NB4 (cell line): ENCODE measurements around the gene EDIL3.

Experiments used
- DNase-seq: peaks from one replicate; pipeline ENCODE4 v3.0.0; 2010; ENCODE audit warnings: low read depth
- H3K4me3 ChIP-seq: one replicate; pipeline ENCODE4 v1.5.1; 2011; ENCODE audit warnings: mild to moderate bottlenecking, low read depth, low read length, moderate library complexity
- MYC ChIP-seq: IDR thresholded peaks from 2 replicates; pipeline ENCODE4 v1.6.1; 2011; ENCODE audit warnings: low read depth, low read length
- POLR2A ChIP-seq: IDR thresholded peaks from 2 replicates; pipeline ENCODE4 v1.6.1; 2011; ENCODE audit warnings: mild to moderate bottlenecking; ENCODE audit not compliant: insufficient read length; ENCODE audit errors: extremely low read depth
- TF ChIP-seq, protein P1 (sequence below): IDR thresholded peaks from one replicate; pipeline ENCODE4 v1.5.1; 2012; ENCODE audit warnings: low read depth, low read length
- TF ChIP-seq, protein P2 (sequence below): IDR thresholded peaks from 2 replicates; pipeline ENCODE4 v1.6.1; 2011; ENCODE audit warnings: low read depth, low read length

EDIL3 gene

DNA sequence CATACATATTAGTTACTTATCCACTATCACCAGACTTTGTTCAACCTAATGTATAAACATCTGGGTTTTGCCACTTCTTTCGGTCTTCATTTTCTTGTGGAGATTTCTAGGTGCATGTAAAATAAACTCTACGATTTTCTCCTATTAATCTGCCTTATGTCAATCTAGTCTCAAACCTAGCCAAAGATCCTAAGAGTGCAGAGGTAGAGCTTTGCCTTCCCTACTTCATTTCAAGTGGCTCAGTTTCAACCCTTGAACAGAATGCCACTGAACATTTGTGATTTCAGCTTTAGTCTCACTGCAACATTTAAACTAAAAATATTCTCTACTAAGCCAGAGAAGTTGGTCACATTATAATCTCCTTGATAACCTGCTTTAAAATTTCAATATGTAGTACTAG is 94.0 kb downstream of the EDIL3 start:
- H3K4me3 ChIP-seq = no peak overlapping the region
- no peak for DNase-seq
- TF ChIP-seq, protein P1, sequence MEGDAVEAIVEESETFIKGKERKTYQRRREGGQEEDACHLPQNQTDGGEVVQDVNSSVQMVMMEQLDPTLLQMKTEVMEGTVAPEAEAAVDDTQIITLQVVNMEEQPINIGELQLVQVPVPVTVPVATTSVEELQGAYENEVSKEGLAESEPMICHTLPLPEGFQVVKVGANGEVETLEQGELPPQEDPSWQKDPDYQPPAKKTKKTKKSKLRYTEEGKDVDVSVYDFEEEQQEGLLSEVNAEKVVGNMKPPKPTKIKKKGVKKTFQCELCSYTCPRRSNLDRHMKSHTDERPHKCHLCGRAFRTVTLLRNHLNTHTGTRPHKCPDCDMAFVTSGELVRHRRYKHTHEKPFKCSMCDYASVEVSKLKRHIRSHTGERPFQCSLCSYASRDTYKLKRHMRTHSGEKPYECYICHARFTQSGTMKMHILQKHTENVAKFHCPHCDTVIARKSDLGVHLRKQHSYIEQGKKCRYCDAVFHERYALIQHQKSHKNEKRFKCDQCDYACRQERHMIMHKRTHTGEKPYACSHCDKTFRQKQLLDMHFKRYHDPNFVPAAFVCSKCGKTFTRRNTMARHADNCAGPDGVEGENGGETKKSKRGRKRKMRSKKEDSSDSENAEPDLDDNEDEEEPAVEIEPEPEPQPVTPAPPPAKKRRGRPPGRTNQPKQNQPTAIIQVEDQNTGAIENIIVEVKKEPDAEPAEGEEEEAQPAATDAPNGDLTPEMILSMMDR = no peak
- no peak for TF ChIP-seq POLR2A
- TF ChIP-seq MYC = no peak
- TF ChIP-seq, protein P2, sequence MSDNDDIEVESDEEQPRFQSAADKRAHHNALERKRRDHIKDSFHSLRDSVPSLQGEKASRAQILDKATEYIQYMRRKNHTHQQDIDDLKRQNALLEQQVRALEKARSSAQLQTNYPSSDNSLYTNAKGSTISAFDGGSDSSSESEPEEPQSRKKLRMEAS = no peak

DNA sequence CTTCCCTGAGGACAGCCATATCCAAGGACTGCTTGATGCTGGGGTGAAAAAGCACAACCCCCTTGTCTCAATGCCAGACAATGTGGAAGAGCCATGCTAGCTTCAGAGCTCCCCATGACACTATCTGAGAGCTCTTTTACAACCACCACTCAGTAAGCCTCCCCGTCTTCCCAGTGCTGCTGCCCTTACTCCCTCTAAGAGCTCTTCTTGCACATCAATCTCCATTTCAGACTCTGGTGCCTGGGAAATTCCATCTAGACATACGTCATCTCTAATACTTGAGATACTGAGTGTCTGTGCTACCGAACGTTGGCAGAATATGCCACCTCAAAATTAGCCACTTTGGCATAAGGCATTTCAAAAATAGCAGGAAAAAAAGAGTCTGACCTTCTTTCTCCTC is 94.5 kb downstream of the EDIL3 start:
- TF ChIP-seq, protein P1 = no peak
- no peak for TF ChIP-seq MYC
- TF ChIP-seq, protein P2 = no peak
- no peak for TF ChIP-seq POLR2A
- DNase-seq = no peak

DNA sequence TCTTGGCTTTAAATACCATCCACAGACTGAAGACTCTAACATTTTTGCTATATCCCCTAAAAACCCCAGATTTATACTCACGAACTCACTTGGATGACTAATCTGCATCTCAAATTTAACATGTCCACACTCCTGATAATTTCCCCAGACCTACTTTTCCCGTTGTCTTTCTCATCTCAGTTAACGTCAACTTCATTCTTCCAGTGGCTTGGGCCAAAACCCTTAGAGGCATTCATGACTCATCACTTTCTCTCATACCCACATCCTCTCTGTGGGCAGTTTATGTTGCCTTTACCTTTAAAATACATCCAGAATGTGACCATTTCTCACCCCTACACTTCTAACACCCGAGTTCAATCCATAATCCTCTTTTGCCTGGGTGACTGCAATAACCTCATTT is 96.7 kb downstream of the EDIL3 start:
- peak; percentile 89 for DNase-seq
- H3K4me3 ChIP-seq = no peak overlapping the region
- TF ChIP-seq, protein P1 = no peak
- no peak for TF ChIP-seq MYC
- TF ChIP-seq, protein P2 = no peak
- TF ChIP-seq POLR2A = no peak

More for the DNA sequence above, 94.5 kb downstream of the EDIL3 start:
- H3K4me3 ChIP-seq = no peak overlapping the region

DNA sequence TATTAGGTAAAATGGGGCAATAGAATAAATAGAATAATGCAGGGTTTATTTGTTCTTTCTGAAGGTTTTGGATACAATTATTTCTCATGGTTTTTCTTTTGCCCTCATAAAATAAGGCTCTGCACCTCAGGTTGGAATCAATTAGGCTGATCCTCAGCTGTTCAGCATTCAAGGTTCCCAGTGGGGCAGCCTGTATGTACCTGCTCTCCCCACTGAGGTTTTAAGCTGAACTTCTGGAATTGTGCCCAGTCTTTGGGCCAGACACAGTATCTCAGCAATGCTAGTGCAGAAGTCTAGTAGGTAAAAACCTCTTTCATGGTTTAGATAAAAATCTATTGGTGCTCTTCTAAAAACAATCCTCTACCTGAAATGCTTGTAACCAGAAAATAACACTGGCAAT is 98.0 kb downstream of the EDIL3 start:
- no peak for DNase-seq
- H3K4me3 ChIP-seq = no peak overlapping the region
- TF ChIP-seq, protein P1 = no peak
- no peak for TF ChIP-seq POLR2A
- TF ChIP-seq, protein P2 = no peak
- TF ChIP-seq MYC = no peak

DNA sequence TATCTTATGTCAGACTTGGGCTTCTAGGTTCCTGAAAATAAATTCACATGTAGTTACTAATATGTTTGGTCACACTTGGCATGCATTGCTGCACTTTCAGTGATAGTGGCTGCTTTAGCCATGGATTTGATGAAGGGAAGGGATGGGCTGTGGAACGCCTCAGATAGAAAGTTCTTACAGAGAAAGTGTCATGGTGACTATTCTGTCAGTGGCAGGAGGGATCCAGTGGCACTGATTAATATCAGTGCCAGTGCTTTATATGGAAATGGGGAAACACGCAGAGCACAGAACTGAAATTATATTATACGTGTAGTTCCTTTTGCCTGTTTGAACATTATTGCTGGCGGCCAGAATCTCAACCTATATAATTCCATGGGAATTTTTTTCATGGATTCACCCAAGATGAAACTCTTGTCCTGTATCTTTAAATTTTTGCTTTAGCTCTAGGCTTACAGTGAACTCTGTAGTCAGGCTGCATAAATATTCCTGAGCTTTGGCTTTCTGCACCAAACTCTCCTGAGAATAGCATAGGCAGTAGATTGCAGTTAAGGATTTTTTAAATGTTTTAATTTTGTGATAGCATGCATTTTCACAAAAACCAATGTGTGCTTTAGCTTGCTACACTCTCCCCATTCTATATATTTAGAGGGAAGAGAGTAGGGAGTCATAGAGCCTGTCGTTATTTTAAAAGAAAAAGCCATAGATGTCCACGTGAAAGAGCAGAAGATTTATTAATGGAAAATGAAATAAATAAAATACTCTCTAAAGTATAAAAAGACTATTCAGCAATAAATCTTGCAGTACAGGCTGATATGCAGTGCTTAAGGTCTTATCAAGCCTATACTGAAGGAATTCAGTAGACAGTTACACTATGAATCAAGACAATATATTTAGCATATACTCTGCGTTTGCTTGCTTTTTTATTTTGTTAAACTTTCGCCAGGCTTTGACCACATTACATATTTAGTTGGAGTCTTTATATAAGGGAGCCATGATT is 98.7 kb downstream of the EDIL3 start:
- no peak overlapping the region for H3K4me3 ChIP-seq
- no peak for DNase-seq
- TF ChIP-seq POLR2A (no peak), MYC (no peak)
- TF ChIP-seq, protein P2 = no peak
- TF ChIP-seq, protein P1 = no peak
